Measurements from ENCODE around the gene IMPA2.

DNA sequence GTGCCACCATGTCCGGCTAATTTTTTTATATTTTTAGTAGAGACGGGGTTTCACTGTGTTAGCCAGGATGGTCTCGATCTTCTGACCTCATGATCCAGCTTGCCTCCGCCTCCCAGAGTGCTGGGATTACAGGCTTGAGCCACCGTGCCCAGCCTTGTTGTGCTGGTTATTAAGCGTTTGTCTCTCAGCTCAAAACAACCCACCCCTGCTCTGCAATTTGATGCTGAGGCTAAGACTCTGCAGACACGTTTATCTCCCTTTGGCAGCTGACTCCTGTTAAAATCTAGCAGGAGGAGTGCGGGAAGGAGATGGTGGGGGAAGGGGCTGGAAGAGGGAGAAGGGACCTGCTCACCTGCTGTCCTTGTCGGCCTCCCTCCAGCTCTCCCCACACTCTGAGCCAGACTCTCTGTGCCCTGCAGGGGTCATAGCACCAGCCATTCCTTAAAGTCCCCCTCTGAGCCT, 29.9 kb upstream of the IMPA2 start:
- no peak for TF ChIP-seq EZH2phosphoT487 (IDR thresholded peaks at IDR 0.05; ENCODE audit: low read depth)
- TF ChIP-seq, protein P1, sequence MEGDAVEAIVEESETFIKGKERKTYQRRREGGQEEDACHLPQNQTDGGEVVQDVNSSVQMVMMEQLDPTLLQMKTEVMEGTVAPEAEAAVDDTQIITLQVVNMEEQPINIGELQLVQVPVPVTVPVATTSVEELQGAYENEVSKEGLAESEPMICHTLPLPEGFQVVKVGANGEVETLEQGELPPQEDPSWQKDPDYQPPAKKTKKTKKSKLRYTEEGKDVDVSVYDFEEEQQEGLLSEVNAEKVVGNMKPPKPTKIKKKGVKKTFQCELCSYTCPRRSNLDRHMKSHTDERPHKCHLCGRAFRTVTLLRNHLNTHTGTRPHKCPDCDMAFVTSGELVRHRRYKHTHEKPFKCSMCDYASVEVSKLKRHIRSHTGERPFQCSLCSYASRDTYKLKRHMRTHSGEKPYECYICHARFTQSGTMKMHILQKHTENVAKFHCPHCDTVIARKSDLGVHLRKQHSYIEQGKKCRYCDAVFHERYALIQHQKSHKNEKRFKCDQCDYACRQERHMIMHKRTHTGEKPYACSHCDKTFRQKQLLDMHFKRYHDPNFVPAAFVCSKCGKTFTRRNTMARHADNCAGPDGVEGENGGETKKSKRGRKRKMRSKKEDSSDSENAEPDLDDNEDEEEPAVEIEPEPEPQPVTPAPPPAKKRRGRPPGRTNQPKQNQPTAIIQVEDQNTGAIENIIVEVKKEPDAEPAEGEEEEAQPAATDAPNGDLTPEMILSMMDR (IDR thresholded peaks at IDR 0.05; ENCODE audit: low read depth, low read length), result no peak

Data from OCI-LY3 (cell line).